ENCODE data around the gene PDCD1. TPM values are rescaled to one million over a fixed set of nuclear protein-coding genes. Genes with fewer than 3 reads are reported as not detected.

The PDCD1 gene
- total RNA-seq, 1 donor from 2014 or later = 7.3 TPM

- intact Hi-C loops (cut with micrococcal nuclease) = no loop called here
Measured at GRCh38 chr2:241854342-241855244, 4.1 kb downstream of the PDCD1 start.

GRCh38 chr2:241853651-241854341 is 4.9 kb downstream of the PDCD1 start:
- intact Hi-C loops (cut with micrococcal nuclease) = no loop called here

GRCh38 chr2:241852981-241853631 is 5.6 kb downstream of the PDCD1 start:
- intact Hi-C loops (cut with micrococcal nuclease) = no loop called here

DNA sequence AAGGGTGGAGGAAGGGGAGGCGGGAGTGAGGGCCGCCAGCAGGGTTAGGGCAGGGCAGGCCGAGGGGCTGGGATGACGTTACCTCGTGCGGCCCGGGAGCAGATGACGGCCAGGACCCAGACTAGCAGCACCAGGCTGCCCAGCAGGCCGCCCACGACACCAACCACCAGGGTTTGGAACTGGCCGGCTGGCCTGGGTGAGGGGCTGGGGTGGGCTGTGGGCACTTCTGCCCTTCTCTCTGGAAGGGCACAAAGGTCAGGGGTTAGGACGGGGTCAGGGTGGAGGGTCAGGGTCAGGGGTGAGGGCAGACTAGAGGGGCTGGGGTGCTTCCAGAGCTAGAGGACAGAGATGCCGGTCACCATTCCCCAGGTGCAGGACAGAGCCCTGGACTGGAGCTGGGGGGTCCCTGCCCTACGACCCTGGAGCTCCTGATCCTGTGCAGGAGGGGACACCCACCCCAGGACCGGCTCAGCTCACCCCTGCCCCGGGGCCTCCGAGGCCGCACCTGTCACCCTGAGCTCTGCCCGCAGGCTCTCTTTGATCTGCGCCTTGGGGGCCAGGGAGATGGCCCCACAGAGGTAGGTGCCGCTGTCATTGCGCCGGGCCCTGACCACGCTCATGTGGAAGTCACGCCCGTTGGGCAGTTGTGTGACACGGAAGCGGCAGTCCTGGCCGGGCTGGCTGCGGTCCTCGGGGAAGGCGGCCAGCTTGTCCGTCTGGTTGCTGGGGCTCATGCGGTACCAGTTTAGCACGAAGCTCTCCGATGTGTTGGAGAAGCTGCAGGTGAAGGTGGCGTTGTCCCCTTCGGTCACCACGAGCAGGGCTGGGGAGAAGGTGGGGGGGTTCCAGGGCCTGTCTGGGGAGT is 6.3 kb downstream of the PDCD1 start:
- intact Hi-C loops (cut with micrococcal nuclease) = no loop called here

DNA sequence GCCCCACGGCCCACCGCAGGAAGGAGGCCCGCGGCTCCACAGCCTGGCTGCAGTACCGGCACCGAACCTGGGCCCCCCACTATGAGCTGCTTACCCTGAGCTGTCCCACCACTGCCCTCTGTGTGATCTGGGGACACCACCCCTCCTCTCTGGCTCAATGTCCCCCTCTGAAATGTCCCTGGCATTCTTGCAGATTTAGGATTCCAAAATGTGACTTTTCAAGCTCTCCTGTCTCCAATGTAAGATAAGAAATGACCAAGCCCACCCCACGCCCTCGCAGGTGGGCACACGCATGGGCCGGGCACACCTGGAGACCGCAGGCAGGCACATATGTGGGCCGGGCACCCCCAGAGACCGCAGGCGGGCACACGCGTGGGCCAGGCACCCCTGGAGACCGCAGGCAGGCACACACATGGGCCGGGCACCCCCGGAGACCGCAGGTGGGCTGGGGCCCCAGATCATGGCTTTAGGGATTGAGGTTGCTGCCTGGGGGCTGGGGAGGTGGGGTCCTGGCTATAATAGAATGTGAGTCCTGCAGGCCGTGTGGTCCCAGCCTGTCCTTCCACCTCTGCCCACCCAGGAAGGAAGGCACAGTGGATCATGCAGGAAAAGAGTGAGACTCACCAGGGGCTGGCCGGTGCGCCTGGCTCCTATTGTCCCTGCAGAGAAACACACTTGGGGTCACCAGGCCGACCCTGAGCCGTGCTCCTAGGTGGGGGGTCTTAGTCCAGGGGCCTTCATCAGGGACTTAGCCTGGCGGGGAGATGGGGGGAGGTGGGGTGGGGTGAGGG is 7.2 kb downstream of the PDCD1 start:
- intact Hi-C loops (cut with micrococcal nuclease) = no loop called here

GRCh38 chr2:241850544-241851324 is 8.0 kb downstream of the PDCD1 start:
- intact Hi-C loops (cut with micrococcal nuclease) = no loop called here

DNA sequence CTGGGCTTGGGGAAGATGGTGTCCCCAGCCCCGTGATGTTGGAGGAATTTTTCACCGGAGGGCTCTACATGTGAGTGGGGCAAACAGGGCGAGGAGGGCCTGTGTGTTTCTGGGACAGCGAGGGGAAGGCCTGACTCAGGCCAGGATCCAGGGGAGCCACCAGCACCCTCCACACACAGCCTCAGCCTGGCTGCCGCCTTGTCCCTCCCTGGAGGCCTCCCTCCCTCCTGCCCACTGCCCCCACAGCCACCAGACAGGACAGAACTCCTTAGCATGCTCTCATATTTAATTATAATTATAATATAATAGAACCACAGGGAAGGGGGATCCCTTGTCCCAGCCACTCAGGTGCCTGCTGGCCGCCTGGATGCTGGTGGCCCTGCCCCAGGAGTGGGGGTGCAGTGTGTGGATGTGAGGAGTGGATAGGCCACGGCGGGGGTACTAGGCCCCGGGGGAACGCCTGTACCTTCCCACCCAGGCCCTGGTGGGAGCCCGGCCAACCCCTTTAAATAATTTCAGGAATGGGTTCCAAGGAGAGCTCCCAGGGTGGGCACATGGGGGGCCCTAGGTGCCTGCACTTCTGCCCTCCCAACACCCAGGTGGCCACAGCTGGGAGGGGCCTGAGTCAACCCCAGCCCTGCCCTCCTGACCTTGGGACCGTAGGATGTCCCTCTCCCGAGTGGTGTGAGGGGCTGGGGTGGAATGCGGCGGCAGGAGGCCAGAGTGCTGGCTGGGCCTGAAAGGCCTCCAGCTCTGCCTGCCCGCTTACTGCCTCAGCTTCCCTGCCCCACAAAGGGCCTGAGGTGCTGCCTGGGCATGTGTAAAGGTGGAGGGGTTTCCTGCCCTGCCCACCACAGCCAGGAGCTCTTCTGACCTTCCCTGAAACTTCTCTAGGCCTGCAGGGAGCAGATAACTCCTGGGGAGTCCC is 8.8 kb downstream of the PDCD1 start:
- intact Hi-C loops (cut with micrococcal nuclease) = no loop called here

- intact Hi-C loops (cut with micrococcal nuclease) = no loop called here
Measured at GRCh38 chr2:241848761-241849615, 9.7 kb downstream of the PDCD1 start.

GRCh38 chr2:241846406-241846805 is 12.3 kb downstream of the PDCD1 start:
- intact Hi-C loops (cut with micrococcal nuclease) = no loop called here

- intact Hi-C loops (cut with micrococcal nuclease) = loop anchor here (1.0 to 5.0 kb wide), 3 partner anchors 14 to 143 kb away; partner anchors contain the start of genes ING5 and PDCD1
Measured at GRCh38 chr2:241844831-241845578, 13.7 kb downstream of the PDCD1 start.

DNA sequence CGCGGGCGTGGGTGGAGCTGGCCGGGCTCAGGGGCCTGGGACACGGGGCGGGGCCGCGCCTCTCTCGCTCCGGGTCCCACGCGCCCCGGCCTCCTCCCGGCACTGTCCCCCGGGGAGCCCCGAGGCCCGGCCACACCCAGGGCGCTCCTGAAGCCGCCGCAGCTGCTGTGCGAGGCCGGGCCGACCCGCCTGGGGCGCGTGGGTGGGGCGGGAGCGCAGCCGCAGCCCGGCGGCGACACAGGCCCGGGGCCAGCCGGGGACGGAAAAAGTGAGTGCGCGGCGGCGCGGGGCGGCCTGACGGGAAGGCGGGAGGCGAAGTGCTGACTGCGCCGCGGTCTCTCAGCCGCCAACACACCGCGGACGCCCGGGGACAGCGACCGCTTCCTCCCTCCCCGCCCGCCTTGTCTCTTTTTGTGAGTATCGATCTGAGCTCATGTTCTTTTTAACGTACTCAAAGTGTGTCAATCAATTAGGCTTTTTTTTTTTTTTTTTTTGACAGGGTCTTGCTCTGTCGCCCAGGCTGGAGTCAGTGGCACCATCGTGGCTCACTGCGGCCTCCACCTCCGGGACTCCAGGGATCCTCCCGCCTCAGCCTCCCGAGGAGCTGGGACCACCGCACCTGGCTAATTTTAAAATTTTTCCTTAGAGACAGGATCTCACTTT is 14.5 kb downstream of the PDCD1 start:
- intact Hi-C loops (cut with micrococcal nuclease) = loop anchor here (1.0 to 5.0 kb wide), 3 partner anchors 15 to 142 kb away; partner anchors contain the start of genes ING5 and PDCD1

- intact Hi-C loops (cut with micrococcal nuclease) = loop anchor here (1.0 to 5.0 kb wide), 3 partner anchors 15 to 141 kb away; partner anchors contain the start of genes ING5 and PDCD1
Measured at GRCh38 chr2:241843321-241844065, 15.2 kb downstream of the PDCD1 start.

GRCh38 chr2:241842620-241843211 is 16.0 kb downstream of the PDCD1 start:
- intact Hi-C loops (cut with micrococcal nuclease) = loop anchor here (5.0 kb wide), 1 partner anchor 140 kb away; the partner anchor contains the start of gene ING5

- intact Hi-C loops (cut with micrococcal nuclease) = loop anchor here (5.0 kb wide), 1 partner anchor 140 kb away; the partner anchor contains the start of gene ING5
Measured at GRCh38 chr2:241842067-241842415, 16.7 kb downstream of the PDCD1 start.

All from T-helper 2 cell treated with Interferon-gamma antibody and Interleukin-4, amounts not matched to agents 100 ng/mL and 5 ng/mL, for 36 hours (primary cell).